GM19193 (cell line): ENCODE data around the gene PEX7.
A peak's percentile ranks its signal among the peaks of the same experiment; 100 is the strongest.

Source experiments
- POLR2A ChIP-seq: IDR thresholded peaks from 4 replicates; pipeline ENCODE4 v1.6.1; 2011; ENCODE audit not compliant: insufficient read depth, insufficient read length; ENCODE audit errors: extremely low read depth

Gene PEX7

DNA sequence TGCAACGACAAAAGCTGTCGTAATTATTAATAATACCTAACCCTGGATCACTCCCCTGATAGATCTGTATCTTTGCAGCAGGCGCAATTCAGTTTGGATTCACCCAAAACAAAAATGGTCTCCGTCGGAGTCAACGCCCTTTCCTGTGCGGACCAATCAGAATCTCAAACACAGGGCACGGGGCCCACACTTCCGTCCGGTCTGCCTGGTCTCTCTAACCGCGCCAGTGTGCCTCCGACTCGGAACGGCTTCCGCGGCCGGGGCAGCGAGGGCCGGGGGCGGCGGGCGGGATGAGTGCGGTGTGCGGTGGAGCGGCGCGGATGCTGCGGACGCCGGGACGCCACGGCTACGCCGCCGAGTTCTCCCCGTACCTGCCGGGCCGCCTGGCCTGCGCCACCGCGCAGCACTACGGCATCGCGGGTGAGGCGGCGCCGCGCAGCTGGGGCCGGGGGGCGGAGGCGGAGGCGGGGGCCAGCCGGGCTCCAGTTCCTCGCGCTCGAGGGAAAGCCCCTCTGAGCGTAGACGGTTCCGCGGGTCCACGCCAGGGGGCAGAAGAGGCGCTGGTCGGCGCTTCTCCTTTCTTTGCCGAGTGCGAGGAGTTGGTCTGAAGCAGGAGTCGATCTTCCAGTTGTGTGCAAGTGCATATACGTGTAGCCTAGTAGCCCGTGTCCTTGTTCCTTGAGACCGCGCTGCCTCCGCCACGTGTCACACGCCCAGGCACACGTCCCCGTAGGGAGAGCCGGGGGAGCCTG lies at the start of gene PEX7:
Gene PEX7, plus strand, starts transcription at position 217 of the 752 bp plus-strand sequence. Its CDS starts 74 bp downstream, at position 291.
- TF ChIP-seq POLR2A: peak; percentile 84

GRCh38 chr6:136772685-136773472 lies 49.5 kb upstream of the PEX7 start:
- TF ChIP-seq POLR2A: no peak

DNA sequence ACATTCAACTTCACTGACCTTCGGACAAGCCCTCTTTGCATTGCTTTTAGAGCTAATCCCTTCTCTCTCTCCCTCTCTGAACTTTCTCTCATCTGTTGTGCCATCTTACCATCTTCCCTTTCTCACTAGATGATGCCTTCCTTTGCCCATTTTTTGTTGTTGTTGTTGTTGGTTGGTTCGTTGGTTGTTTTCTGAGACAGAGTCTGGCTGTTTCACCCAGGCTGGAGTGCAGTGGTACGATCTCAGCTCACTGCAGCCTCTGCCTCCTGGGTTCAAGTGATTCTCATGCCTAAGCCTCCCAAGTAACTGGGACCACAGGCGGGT lies 49.0 kb upstream of the PEX7 start:
- TF ChIP-seq POLR2A: no peak

DNA sequence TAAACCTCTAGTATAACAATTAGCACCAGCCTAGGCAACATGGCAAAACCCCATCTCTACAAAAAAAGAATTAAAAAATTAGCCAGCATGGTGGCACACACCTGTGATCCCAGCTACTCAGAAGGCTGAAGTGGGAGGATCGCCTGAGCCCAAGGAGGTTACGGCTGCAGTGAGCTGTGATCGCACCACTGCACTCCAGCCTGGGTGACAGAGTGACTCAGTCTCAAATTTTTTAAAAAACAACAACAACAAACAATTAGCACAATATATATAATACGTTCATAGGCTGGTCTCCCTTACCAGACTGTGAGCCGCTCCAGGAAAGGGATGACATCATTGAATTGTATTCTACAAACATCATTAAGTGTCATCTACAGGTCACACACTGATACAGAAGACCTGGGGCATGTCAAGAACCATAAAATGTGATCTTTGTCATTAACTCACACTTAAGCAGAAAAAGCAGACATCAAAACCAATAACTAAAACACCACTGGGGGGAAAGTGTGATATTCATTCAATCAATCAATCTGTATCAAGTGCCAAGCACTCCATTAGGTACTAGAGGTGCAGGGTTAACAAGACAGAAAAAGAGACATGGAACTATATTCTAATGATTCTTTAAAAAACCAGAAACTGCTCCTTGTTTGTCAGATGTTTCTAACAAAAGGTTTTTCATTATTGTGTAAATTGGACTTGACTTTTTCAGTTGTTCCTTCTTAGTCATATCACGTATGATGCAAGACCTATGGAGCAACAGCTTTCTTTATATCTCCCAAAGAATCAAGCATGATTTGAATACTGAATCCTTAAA lies 48.0 kb upstream of the PEX7 start:
- no peak for TF ChIP-seq POLR2A

- TF ChIP-seq POLR2A: no peak
Measured at GRCh38 chr6:136775081-136775480, 47.3 kb upstream of the PEX7 start.

- TF ChIP-seq POLR2A: no peak
Measured at GRCh38 chr6:136775548-136775947, 46.8 kb upstream of the PEX7 start.

DNA sequence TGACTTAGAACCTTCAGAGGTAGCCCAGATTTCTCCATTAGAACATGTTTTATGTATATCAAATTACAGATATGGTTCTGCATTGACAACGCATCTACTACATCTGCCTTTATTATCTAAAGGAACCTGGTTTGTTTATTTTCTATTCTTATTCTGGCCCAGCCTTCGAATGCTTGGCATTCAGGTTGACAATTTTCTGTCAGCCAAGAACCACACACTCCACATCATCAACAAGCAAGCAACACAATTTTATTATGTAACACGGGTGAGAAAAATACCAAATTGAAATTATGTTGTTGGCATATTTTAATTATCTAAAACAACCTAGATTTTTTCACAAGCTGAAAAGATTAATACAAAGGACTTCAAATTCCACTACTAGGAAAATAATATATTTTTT lies 44.7 kb upstream of the PEX7 start:
- TF ChIP-seq POLR2A: no peak

GRCh38 chr6:136779682-136780081 lies 42.7 kb upstream of the PEX7 start:
- no peak for TF ChIP-seq POLR2A

DNA sequence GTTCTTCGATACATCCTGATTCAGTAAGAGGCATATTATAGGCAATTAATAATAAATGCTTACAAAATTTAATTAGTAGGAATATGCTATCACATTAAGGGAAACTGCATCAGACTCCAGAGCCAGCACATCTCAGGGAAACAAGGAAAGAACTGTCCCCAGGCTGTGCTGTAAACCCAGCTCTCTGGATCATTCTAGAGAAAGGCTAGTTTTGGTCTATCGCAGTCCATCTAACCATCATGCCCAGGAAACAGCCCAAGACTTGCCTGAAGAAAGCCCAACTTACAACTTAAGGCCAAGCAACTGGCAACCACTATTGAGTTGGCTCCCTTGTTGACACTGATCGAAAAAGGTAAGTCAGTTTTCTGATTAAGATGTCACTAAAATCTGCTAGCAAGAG lies 41.4 kb upstream of the PEX7 start:
- no peak for TF ChIP-seq POLR2A

GRCh38 chr6:136782021-136782770 lies 40.2 kb upstream of the PEX7 start:
- TF ChIP-seq POLR2A: no peak

DNA sequence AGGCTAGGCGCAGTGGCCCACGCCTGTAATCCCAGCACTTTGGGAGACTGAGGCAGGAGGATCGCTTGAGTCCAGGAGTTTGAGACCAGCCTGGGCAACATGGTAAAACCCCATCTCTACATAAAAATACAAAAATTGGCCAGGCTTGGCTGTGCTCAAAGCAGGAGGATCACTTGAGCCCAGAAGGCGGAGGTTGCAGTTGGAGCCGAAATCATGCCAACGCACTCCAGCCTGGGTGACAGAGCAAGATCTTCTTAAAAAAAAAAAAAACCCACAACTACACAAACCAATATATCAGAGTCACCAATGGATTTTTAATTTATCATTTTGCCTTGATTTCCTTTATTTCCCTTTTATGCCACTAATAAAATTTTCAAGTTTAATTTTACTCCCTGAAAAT lies 39.4 kb upstream of the PEX7 start:
- no peak for TF ChIP-seq POLR2A

- no peak for TF ChIP-seq POLR2A
Measured at GRCh38 chr6:136783495-136784270, 38.7 kb upstream of the PEX7 start.

DNA sequence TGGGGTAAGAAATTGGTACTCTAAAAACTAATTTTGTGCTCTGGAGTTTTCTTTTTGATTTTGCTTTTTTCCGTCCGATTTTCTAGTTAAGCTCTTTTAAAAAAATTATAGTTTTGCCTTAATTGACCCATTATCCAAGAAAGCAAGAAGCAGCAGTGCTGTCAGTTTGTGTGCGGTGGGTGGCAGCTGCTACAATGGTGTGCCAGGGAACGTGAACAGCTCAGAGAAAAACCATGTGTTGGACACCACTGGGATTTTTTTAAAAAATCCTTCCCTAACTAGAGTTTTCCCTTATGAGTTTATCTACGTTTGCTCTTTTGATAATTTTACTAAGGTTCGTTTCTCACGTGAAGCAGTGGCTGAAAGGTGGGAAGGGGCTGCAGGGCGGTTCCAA lies 38.1 kb upstream of the PEX7 start:
- peak; percentile 14 for TF ChIP-seq POLR2A

- no peak for TF ChIP-seq POLR2A
Measured at GRCh38 chr6:136784910-136785746, 37.3 kb upstream of the PEX7 start.

- TF ChIP-seq POLR2A: no peak
Measured at GRCh38 chr6:136786658-136787057, 35.7 kb upstream of the PEX7 start.
